ENCODE measurements around the gene TGM2.

GRCh38 chr20:38143238-38143645, 21.8 kb downstream of the TGM2 start:
- TF ChIP-seq CTCF (IDR thresholded peaks at IDR 0.05) (no peak), EZH2 (IDR thresholded peaks at IDR 0.05; ENCODE audit: borderline replicate concordance, insufficient read depth, low read depth, low read length, poor library complexity, severe bottlenecking) (no peak)
